ENCODE measurements around the gene SLC17A2. TPM values are rescaled to one million over a fixed set of nuclear protein-coding genes. Genes with fewer than 3 reads are reported as not detected.

SLC17A2 gene
- total and polyA plus RNA-seq, 2 of the 8 experiments (the other 6 are each of a cell fraction or from before 2014, with no cell fraction given): not detected

GRCh38 chr6:25960734-25961133, 30.2 kb upstream of the SLC17A2 start:
- Histone ChIP-seq H3K9me3 (ENCODE audit: insufficient read depth in 2 of 2, low read depth in 1 of 2, low read length in 1 of 2) (no peaks in the 10 kb centered on the region; a peak in 1 of 4 replicates), H2BK120ac (replicated peaks; ENCODE audit: low read depth, low read length) (no peak overlapping the region), H4K91ac (replicated peaks; ENCODE audit: insufficient read length, low read length) (no peak overlapping the region), H3K79me2 (ENCODE audit: control insufficient read depth in 1 of 2, insufficient read depth in 2 of 2, low read length in 2 of 2) (no peaks in the 10 kb centered on the region), H3K18ac (ENCODE audit: extremely low read depth, low read length) (no peak overlapping the region), H3K79me1 (ENCODE audit: low read depth, low read length) (no peaks in the 10 kb centered on the region), H3K23me2 (ENCODE audit: low read depth, low read length) (peaks cover 4% of the 10 kb centered on the region), H2BK12ac (ENCODE audit: low read depth, low read length) (no peak overlapping the region), H2BK15ac (ENCODE audit: low read length) (no peak overlapping the region), H3K27ac (ENCODE audit: low read depth, low read length) (no peak overlapping the region), H3K4me2 (ENCODE audit: insufficient read depth in 1 of 2, low read depth in 2 of 2, low read length in 2 of 2) (no peak overlapping the region), H3K4ac (replicated peaks; ENCODE audit: insufficient read length, low read depth, low read length) (no peak overlapping the region), H2BK20ac (ENCODE audit: low read length) (no peak overlapping the region), H3K27me3 (replicated peaks in 1 of 4; ENCODE audit: control insufficient read depth in 3 of 4, extremely low read depth in 1 of 4, insufficient read depth in 3 of 4, low read length in 3 of 4) (0 out of 7 replicates have a peak, but pooled peaks cover 0 to 2% (median 0%) of the 10 kb centered on the region in 4 experiments), H3K4me3 (ENCODE audit: extremely low read depth in 1 of 4, insufficient read depth in 2 of 4, low read depth in 3 of 4, low read length in 4 of 4) (no peak overlapping the region), H2AK5ac (ENCODE audit: low read depth, low read length) (no peak overlapping the region), H2AFZ (ENCODE audit: low read length) (no peak overlapping the region), H3K9ac (replicated peaks in 1 of 4; ENCODE audit: extremely low read depth in 1 of 4, low read depth in 3 of 4, low read length in 3 of 4) (no peak overlapping the region), H2BK5ac (ENCODE audit: low read depth, low read length) (no peak overlapping the region), H4K8ac (ENCODE audit: extremely low read depth, insufficient read depth, low read length) (no peak overlapping the region), H3K14ac (ENCODE audit: insufficient read length) (no peak overlapping the region), H3K4me1 (replicated peaks in 1 of 4; ENCODE audit: control insufficient read depth in 3 of 4, insufficient read depth in 4 of 4, low read length in 3 of 4) (peaks cover 3 to 15% (median 11%) of the 10 kb centered on the region in 4 experiments; a peak in 6 of 7 replicates), H3K56ac (replicated peaks; ENCODE audit: insufficient read length, low read depth, low read length) (no peak overlapping the region), H4K20me1 (replicated peaks in 1 of 2; ENCODE audit: control insufficient read depth in 1 of 2, insufficient read depth in 2 of 2, low read length in 2 of 2) (no peaks in the 10 kb centered on the region), H3K23ac (ENCODE audit: insufficient read length) (no peak overlapping the region), H4K5ac (ENCODE audit: insufficient read length, low read depth, low read length) (no peak overlapping the region), H3K36me3 (ENCODE audit: control insufficient read depth in 2 of 4, insufficient read depth in 4 of 4, low read length in 3 of 4) (no peaks in the 10 kb centered on the region)
- ChIA-PET POLR2A (ENCODE audit: partially characterized antibody) (no interaction called here), CTCF (ENCODE audit: partially characterized antibody) (interaction anchor here (0.8 to 2.9 kb wide), 5 partner anchors 11 to 42 kb away, joined by 3 to 10 read pairs (median 4); no protein-coding TSS in a partner anchor)
- FAIRE-seq: no peak
- TF ChIP-seq TCF12 (IDR thresholded peaks at IDR 0.05; ENCODE audit: low read depth, low read length): no peak
- no peak for TF ChIP-seq SRF (IDR thresholded peaks at IDR 0.05; ENCODE audit: low read depth, low read length)
- no peak for DNase-seq (ENCODE audit: low read depth in 1 of 2, low spot score in 2 of 2)
- WGBS, 2 experiments (ENCODE audit: extremely low coverage in 1 of 2, insufficient coverage in 1 of 2, insufficient read length in 1 of 2, insufficient replicate concordance in 2 of 2, low coverage in 1 of 2, low lambda C conversion rate in 2 of 2, missing lambda C conversion rate in 1 of 2): 81% methylated on average over 3 of the region's 3 CpGs; no CpG with 5 or more reads in 1 of the 2 experiments

All from H1 (cell line).